Effector memory CD8-positive, alpha-beta T cell (primary cell): ENCODE data around the gene AMH.

Experiments used
- ATAC-seq: fragments of 150-1000 bp; cut with Tn5 transposase; replicated peaks from 2 replicates; pipeline ENCODE4 v1.10.0; 2021; ENCODE audit warnings: mild to moderate bottlenecking, moderate library complexity
- DNase-seq, 3 experiments: peaks; one replicate each; pipeline ENCODE4 v3.0.0; 2021
- H3K27ac Mint-ChIP-seq, 2 donors: one replicate each; pipeline ENCODE4 v1.8.0; 2022; ENCODE audit warnings: mild to moderate bottlenecking in 2 of 2, mixed read lengths in 2 of 2, moderate library complexity in 2 of 2
- H3K27me3 Mint-ChIP-seq, 2 donors: one replicate each; pipeline ENCODE4 v1.8.0; 2022; ENCODE audit warnings: mixed read lengths in 2 of 2
- H3K36me3 Mint-ChIP-seq: one replicate; pipeline ENCODE4 v1.8.0; 2022; ENCODE audit warnings: mild to moderate bottlenecking, moderate library complexity, mixed read lengths; ENCODE audit not compliant: insufficient read depth
- H3K4me1 Mint-ChIP-seq, 2 donors: one replicate each; pipeline ENCODE4 v1.8.0; 2022; ENCODE audit warnings: low read depth in 2 of 2, mixed read lengths in 2 of 2
- H3K4me3 Mint-ChIP-seq, 2 donors: one replicate each; pipeline ENCODE4 v1.8.0; 2022; ENCODE audit warnings: mild to moderate bottlenecking in 2 of 2, mixed read lengths in 2 of 2, moderate library complexity in 2 of 2
- H3K9me3 Mint-ChIP-seq, 2 donors: one replicate each; pipeline ENCODE4 v1.8.0; 2022; ENCODE audit warnings: mixed read lengths in 2 of 2

AMH gene

GRCh38 chr19:2243274-2244124 is 5.6 kb upstream of the AMH start:
- Mint-ChIP-seq H3K36me3 (peaks cover 63% of the 10 kb centered on the region), H3K9me3 (no peaks in the 10 kb centered on the region), H3K27me3 (no peaks in the 10 kb centered on the region), H3K4me3 (peak overlapping the region in 1 of 2 donors; percentile 25), H3K27ac (no peak overlapping the region), H3K4me1 (peaks cover 37 to 43% of the 10 kb centered on the region in 2 donors)
- DNase-seq (no peak), ATAC-seq (no peak)

- Mint-ChIP-seq H3K36me3 (peaks cover 63% of the 10 kb centered on the region), H3K27me3 (no peaks in the 10 kb centered on the region), H3K4me3 (no peak overlapping the region), H3K4me1 (peaks cover 31 to 39% of the 10 kb centered on the region in 2 donors), H3K9me3 (no peaks in the 10 kb centered on the region), H3K27ac (no peak overlapping the region)
- ATAC-seq (no peak), DNase-seq (no peak)
Observed at GRCh38 chr19:2244125-2244411, 5.1 kb upstream of the AMH start.

GRCh38 chr19:2244486-2244885 is 4.6 kb upstream of the AMH start:
- Mint-ChIP-seq H3K27ac (peak overlapping the region in 1 of 2 donors; percentile 38), H3K9me3 (no peaks in the 10 kb centered on the region)

GRCh38 chr19:2245273-2245672 is 3.9 kb upstream of the AMH start:
- ATAC-seq, result no peak
- peaks cover 20 to 29% of the 10 kb centered on the region in 2 donors for H3K4me1 Mint-ChIP-seq
- H3K27me3 Mint-ChIP-seq, result no peaks in the 10 kb centered on the region
- H3K27ac Mint-ChIP-seq, result peak overlapping the region in 1 of 2 donors; percentile 38
- H3K36me3 Mint-ChIP-seq, result peaks cover 56% of the 10 kb centered on the region
- DNase-seq, result no peak
- H3K9me3 Mint-ChIP-seq, result no peaks in the 10 kb centered on the region
- no peak overlapping the region for H3K4me3 Mint-ChIP-seq

More at GRCh38 chr19:2244486-2244885, 4.6 kb upstream of the AMH start:
- no peaks in the 10 kb centered on the region for H3K27me3 Mint-ChIP-seq
- H3K36me3 Mint-ChIP-seq, result peaks cover 61% of the 10 kb centered on the region
- no peak overlapping the region for H3K4me3 Mint-ChIP-seq
- peaks cover 28 to 37% of the 10 kb centered on the region in 2 donors for H3K4me1 Mint-ChIP-seq
- DNase-seq (no peak), ATAC-seq (no peak)

- Mint-ChIP-seq H3K36me3 (peaks cover 56% of the 10 kb centered on the region), H3K4me1 (peaks cover 13 to 20% of the 10 kb centered on the region in 2 donors), H3K9me3 (no peaks in the 10 kb centered on the region), H3K27ac (peak overlapping the region in 1 of 2 donors; percentile 32), H3K4me3 (peak overlapping the region in 1 of 2 donors; percentile 6), H3K27me3 (no peaks in the 10 kb centered on the region)
- DNase-seq (no peak), ATAC-seq (no peak)
Observed at GRCh38 chr19:2246014-2246620, 3.0 kb upstream of the AMH start.

GRCh38 chr19:2246801-2247361 is 2.2 kb upstream of the AMH start:
- DNase-seq (no peak), ATAC-seq (no peak)
- H3K27ac Mint-ChIP-seq, result no peak overlapping the region
- peaks cover 57% of the 10 kb centered on the region for H3K36me3 Mint-ChIP-seq
- peaks cover 8 to 13% of the 10 kb centered on the region in 2 donors for H3K4me1 Mint-ChIP-seq
- H3K4me3 Mint-ChIP-seq, result no peak overlapping the region
- no peaks in the 10 kb centered on the region for H3K9me3 Mint-ChIP-seq
- peaks cover 0 to 3% of the 10 kb centered on the region in 2 donors for H3K27me3 Mint-ChIP-seq

- no peak for DNase-seq
- H3K4me3 Mint-ChIP-seq, result no peak overlapping the region
- ATAC-seq, result no peak
- H3K27me3 Mint-ChIP-seq, result peaks cover 0 to 10% of the 10 kb centered on the region in 2 donors
- H3K36me3 Mint-ChIP-seq, result peaks cover 58% of the 10 kb centered on the region
- no peaks in the 10 kb centered on the region for H3K9me3 Mint-ChIP-seq
- no peak overlapping the region for H3K27ac Mint-ChIP-seq
- peaks cover 5 to 12% of the 10 kb centered on the region in 2 donors for H3K4me1 Mint-ChIP-seq
Observed at GRCh38 chr19:2247433-2248101, 1.6 kb upstream of the AMH start.

- ATAC-seq (no peak), DNase-seq (no peak)
- H3K9me3 Mint-ChIP-seq, result no peaks in the 10 kb centered on the region
- peaks cover 0 to 14% of the 10 kb centered on the region in 2 donors for H3K27me3 Mint-ChIP-seq
- peak overlapping the region in 1 of 2 donors; percentile 63 for H3K27ac Mint-ChIP-seq
- H3K36me3 Mint-ChIP-seq, result peaks cover 60% of the 10 kb centered on the region
- H3K4me1 Mint-ChIP-seq, result peaks cover 4 to 10% of the 10 kb centered on the region in 2 donors
- H3K4me3 Mint-ChIP-seq, result no peak overlapping the region
Observed at GRCh38 chr19:2248136-2249009, 750 bp upstream of the AMH start.

- Mint-ChIP-seq H3K4me3 (peak overlapping the region; percentile 25 to 29), H3K27me3 (peaks cover 0 to 14% of the 10 kb centered on the region in 2 donors), H3K9me3 (no peaks in the 10 kb centered on the region), H3K4me1 (peaks cover 4 to 12% of the 10 kb centered on the region in 2 donors), H3K36me3 (peaks cover 43% of the 10 kb centered on the region), H3K27ac (no peak overlapping the region)
- DNase-seq (no peak), ATAC-seq (no peak)
Observed at GRCh38 chr19:2249880-2250765, 1.0 kb downstream of the AMH start.

- peaks cover 40% of the 10 kb centered on the region for H3K36me3 Mint-ChIP-seq
- H3K27me3 Mint-ChIP-seq, result peaks cover 0 to 14% of the 10 kb centered on the region in 2 donors
- peaks cover 4 to 12% of the 10 kb centered on the region in 2 donors for H3K4me1 Mint-ChIP-seq
- peak overlapping the region; percentile 25 to 29 for H3K4me3 Mint-ChIP-seq
- no peak overlapping the region for H3K27ac Mint-ChIP-seq
- no peak for ATAC-seq
- H3K9me3 Mint-ChIP-seq, result no peaks in the 10 kb centered on the region
- DNase-seq, result no peak
Observed at GRCh38 chr19:2250766-2251105, 1.6 kb downstream of the AMH start.

- Mint-ChIP-seq H3K4me3 (peak overlapping the region; percentile 81 to 83), H3K36me3 (peaks cover 34% of the 10 kb centered on the region), H3K27ac (peak overlapping the region in 1 of 2 donors; percentile 75), H3K9me3 (no peaks in the 10 kb centered on the region), H3K4me1 (peaks cover 4 to 11% of the 10 kb centered on the region in 2 donors), H3K27me3 (peaks cover 0 to 14% of the 10 kb centered on the region in 2 donors)
- DNase-seq (no peak), ATAC-seq (peak; percentile 49)
Observed at GRCh38 chr19:2251106-2252054, 2.3 kb downstream of the AMH start.
